Panc1 (cell line): Measurements from ENCODE around the gene QSER1. TPM values are rescaled to one million over a fixed set of nuclear protein-coding genes. Genes with fewer than 3 reads are reported as not detected.

Experiments
- ATAC-seq: fragments of 200-7000 bp; cut with Tn5 transposase; 2 replicates; pipeline ENCODE4 v1.9.1; 2020; ENCODE audit warnings: mild to moderate bottlenecking, moderate library complexity
- BruUV-seq: library from RNA; stranded (reverse); fragments of 400-500 nt; replicated peaks from 2 replicates; lab custom pipeline; 2021; lab: Mats Ljungman, UMichigan
- CTCF ChIA-PET: fragments of 300-600 bp; sonication (Branson Sonifier 250); formaldehyde crosslinking; loops from one replicate; lab custom pipeline; 2022; ENCODE audit warnings: antibody characterized with exemption; lab: Charles Lee
- POLR2A ChIA-PET: fragments of 300-600 bp; sonication (Branson Sonifier 250); formaldehyde crosslinking; loops from one replicate; lab custom pipeline; 2022; ENCODE audit warnings: antibody characterized with exemption; lab: Charles Lee
- DNase-seq: peaks from one replicate; pipeline ENCODE4 v3.0.0-alpha.2; 2010; ENCODE audit warnings: low read depth, low spot score
- H3K27ac ChIP-seq: 2 replicates; pipeline ENCODE4 v1.5.1; 2011; ENCODE audit warnings: mild to moderate bottlenecking, low read length, inconsistent platforms
- H3K27me3 ChIP-seq: fragments of 200-500 bp; sonication (Bioruptor generic); 2 replicates; pipeline ENCODE4 v1.6.0; 2014; ENCODE audit warnings: low read length, inconsistent platforms; ENCODE audit not compliant: control insufficient read depth, insufficient read depth
- H3K36me3 ChIP-seq: fragments of 200-500 bp; sonication (Bioruptor generic); 2 replicates; pipeline ENCODE4 v1.5.1; 2014; ENCODE audit warnings: inconsistent platforms, mild to moderate bottlenecking, low read length, moderate library complexity; ENCODE audit not compliant: control insufficient read depth, insufficient read depth
- H3K4me1 ChIP-seq: 2 replicates; pipeline ENCODE4 v1.5.1; 2011; ENCODE audit warnings: inconsistent platforms, mild to moderate bottlenecking, low read length, moderate library complexity; ENCODE audit not compliant: control insufficient read depth, insufficient read depth
- H3K4me3 ChIP-seq, 2 experiments: 2 replicates each; pipeline ENCODE4 v1.5.1; 2011 to 2012; ENCODE audit warnings: low read depth in 2 of 2, low read length in 2 of 2, mild to moderate bottlenecking in 2 of 2, inconsistent platforms in 1 of 2, moderate library complexity in 1 of 2
- H3K9me3 ChIP-seq: fragments of 200-500 bp; sonication (Bioruptor generic); 2 replicates; pipeline ENCODE4 v1.5.1; 2014; ENCODE audit warnings: low read depth, mild to moderate bottlenecking, inconsistent platforms, low read length, moderate library complexity; ENCODE audit not compliant: control insufficient read depth, insufficient read depth
- POLR2AphosphoS5 ChIP-seq: IDR thresholded peaks from 2 replicates; pipeline ENCODE4 v1.6.1; 2012; ENCODE audit warnings: mild to moderate bottlenecking, low read depth, low read length, moderate library complexity
- REST ChIP-seq, 2 experiments: IDR thresholded peaks; 2 replicates each; pipeline ENCODE4 v1.6.1; 2011 to 2012; ENCODE audit warnings: low read depth in 2 of 2, control low read depth in 1 of 2, low read length in 1 of 2, mild to moderate bottlenecking in 1 of 2, moderate library complexity in 1 of 2; ENCODE audit not compliant: insufficient read depth in 1 of 2
- SIN3A ChIP-seq: IDR thresholded peaks from 2 replicates; pipeline ENCODE4 v1.6.1; 2012; ENCODE audit warnings: low read depth, mild to moderate bottlenecking, low read length, moderate library complexity, borderline replicate concordance; ENCODE audit not compliant: insufficient read depth
- TCF7L2 ChIP-seq: IDR thresholded peaks from 2 replicates; pipeline ENCODE4 v1.6.1; 2011; ENCODE audit warnings: mild to moderate bottlenecking, low read depth, low read length, inconsistent platforms
- in situ Hi-C: cut with HindIII; loops from 2 replicates; pipeline ENCODE4 v1.10.0; 2016; ENCODE audit warnings: low sequenced_read_pairs, low pct_unique_long_range_greater_than_20kb
- intact Hi-C: fragments of 100-400 bp; cut with micrococcal nuclease; formaldehyde crosslinking; loops from one replicate; pipeline ENCODE4 v1.10.0; 2022; ENCODE audit not compliant: unreplicated experiment
- total RNA-seq: library from RNA; stranded (reverse); gene quantifications from one replicate; pipeline ENCODE4 v1.2.1, GENCODE V29; 2021; ENCODE audit not compliant: unreplicated experiment
- TF ChIP-seq, protein P1 (sequence below): fragments of 450-650 bp; IDR thresholded peaks from 2 replicates; pipeline ENCODE4 v1.5.1; 2017; ENCODE audit warnings: mild to moderate bottlenecking

Gene QSER1
- total RNA-seq, 1 experiment from 2014 or later = 48.2 TPM

DNA sequence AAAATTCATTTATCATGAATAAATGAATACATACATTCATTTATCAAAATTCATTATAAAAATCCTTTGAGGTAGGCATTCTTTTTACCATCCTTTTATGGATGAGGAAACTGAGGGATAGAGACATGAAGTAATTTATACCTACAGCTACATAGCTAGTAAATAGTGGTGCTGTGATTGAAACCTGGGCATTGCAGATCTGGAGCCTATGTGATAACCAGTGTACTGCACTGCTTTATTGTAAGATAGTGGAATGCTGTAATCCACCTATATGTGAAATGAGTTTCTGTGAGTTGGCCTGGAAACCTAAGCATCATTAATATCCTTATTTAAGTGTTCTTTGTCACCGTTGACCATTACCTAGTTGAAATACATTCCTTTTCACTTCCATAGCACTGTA lies 4.5 kb downstream of the QSER1 start:
- Histone ChIP-seq H3K9me3 (no peaks in the 10 kb centered on the region), H3K27me3 (no peaks in the 10 kb centered on the region), H3K4me1 (peaks cover 15% of the 10 kb centered on the region), H3K27ac (no peak overlapping the region), H3K36me3 (peaks cover 5% of the 10 kb centered on the region), H3K4me3 (no peak overlapping the region)
- no peak for DNase-seq
- intact Hi-C loops = no loop called here
- no peak for ATAC-seq
- no TSS peak for BruUV-seq
- ChIA-PET POLR2A (no interaction called here), CTCF (no interaction called here)
- in situ Hi-C loops = no loop called here
- TF ChIP-seq, protein P1, sequence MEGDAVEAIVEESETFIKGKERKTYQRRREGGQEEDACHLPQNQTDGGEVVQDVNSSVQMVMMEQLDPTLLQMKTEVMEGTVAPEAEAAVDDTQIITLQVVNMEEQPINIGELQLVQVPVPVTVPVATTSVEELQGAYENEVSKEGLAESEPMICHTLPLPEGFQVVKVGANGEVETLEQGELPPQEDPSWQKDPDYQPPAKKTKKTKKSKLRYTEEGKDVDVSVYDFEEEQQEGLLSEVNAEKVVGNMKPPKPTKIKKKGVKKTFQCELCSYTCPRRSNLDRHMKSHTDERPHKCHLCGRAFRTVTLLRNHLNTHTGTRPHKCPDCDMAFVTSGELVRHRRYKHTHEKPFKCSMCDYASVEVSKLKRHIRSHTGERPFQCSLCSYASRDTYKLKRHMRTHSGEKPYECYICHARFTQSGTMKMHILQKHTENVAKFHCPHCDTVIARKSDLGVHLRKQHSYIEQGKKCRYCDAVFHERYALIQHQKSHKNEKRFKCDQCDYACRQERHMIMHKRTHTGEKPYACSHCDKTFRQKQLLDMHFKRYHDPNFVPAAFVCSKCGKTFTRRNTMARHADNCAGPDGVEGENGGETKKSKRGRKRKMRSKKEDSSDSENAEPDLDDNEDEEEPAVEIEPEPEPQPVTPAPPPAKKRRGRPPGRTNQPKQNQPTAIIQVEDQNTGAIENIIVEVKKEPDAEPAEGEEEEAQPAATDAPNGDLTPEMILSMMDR = no peak
- no peak for TF ChIP-seq TCF7L2
- TF ChIP-seq REST (IDR thresholded peaks at IDR 0.05; ENCODE audit: insufficient read depth in 1 of 2, low read depth in 2 of 2, low read length in 1 of 2) = no peak
- no peak for TF ChIP-seq POLR2AphosphoS5
- TF ChIP-seq SIN3A = no peak

DNA sequence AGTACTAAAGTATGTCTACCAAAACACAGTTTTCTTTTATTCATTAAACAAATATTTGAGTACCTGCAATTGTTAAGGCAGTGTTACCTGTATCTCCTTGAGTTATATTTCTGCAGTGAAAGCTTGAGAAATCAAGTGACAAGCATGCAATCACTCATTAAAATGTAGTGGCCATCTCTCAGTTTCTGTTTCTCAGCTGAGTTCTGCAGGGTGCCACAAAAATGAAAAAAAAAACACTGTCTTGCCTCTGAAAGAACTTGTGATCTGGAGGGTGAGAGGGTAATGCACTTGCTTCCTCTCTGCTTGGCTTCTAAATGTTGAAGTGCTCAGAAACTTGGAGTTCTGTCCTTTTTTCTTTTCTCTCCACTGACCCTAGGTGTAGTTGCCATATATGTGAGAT lies 6.8 kb downstream of the QSER1 start:
- ATAC-seq (no peak), DNase-seq (no peak)
- Histone ChIP-seq H3K4me3 (no peak overlapping the region), H3K27me3 (no peaks in the 10 kb centered on the region), H3K27ac (no peak overlapping the region), H3K36me3 (peaks cover 5% of the 10 kb centered on the region; the same call in 1 of the 2 replicates), H3K4me1 (peaks cover 15% of the 10 kb centered on the region), H3K9me3 (no peaks in the 10 kb centered on the region)
- POLR2A ChIA-PET = no interaction called here
- intact Hi-C loops = no loop called here
- no TSS peak for BruUV-seq
- CTCF ChIA-PET = no interaction called here
- TF ChIP-seq, protein P1 = no peak
- no peak for TF ChIP-seq TCF7L2
- no peak for TF ChIP-seq POLR2AphosphoS5
- TF ChIP-seq REST (IDR thresholded peaks at IDR 0.05; ENCODE audit: insufficient read depth in 1 of 2, low read depth in 2 of 2, low read length in 1 of 2) = no peak
- TF ChIP-seq SIN3A = no peak
- in situ Hi-C loops = no loop called here
